Peyer's patch (tissue), 4 donors: ENCODE data around the gene RBPJ. TPM values are rescaled to one million over a fixed set of nuclear protein-coding genes. Genes with fewer than 3 reads are reported as not detected.

Source experiments
- DNase-seq, 3 donors: peaks; one replicate each; pipeline ENCODE4 v3.0.0-alpha.2; 2017 to 2019
- H3K27ac ChIP-seq, 4 donors: fragments of 200-600 bp; sonication (generic); one replicate each; pipeline ENCODE4 v1.5.1; 2016 to 2019
- H3K27me3 ChIP-seq, 2 donors: fragments of 200-600 bp; sonication (generic); one replicate each; pipeline ENCODE4 v1.5.1; 2019
- H3K36me3 ChIP-seq, 3 donors: fragments of 200-600 bp; sonication (generic); one replicate each; pipeline ENCODE4 v1.5.1; 2016 to 2019
- H3K4me1 ChIP-seq, 4 donors: fragments of 200-600 bp; sonication (generic); one replicate each; pipeline ENCODE4 v1.5.1; 2016 to 2019
- H3K4me3 ChIP-seq, 4 donors: fragments of 200-600 bp; sonication (generic); 1 replicate in 3 of 4; 2 replicates in 1 of 4; pipeline ENCODE4 v1.5.1; 2016 to 2019; ENCODE audit warnings: mild to moderate bottlenecking in 1 of 4
- H3K9me3 ChIP-seq, 4 donors: fragments of 200-600 bp; sonication (generic); one replicate each; pipeline ENCODE4 v1.5.1; 2016 to 2019; ENCODE audit warnings: mild to moderate bottlenecking in 1 of 4
- POLR2A ChIP-seq, 2 donors: fragments of 450-650 bp; IDR thresholded peaks; one replicate each; pipeline ENCODE4 v1.5.1; 2017; ENCODE audit warnings: antibody characterized with exemption in 2 of 2, mild to moderate bottlenecking in 2 of 2, moderate library complexity in 2 of 2
- total RNA-seq, 4 donors: library from RNA; depleted of rRNA; stranded (reverse); fragments of >200 nt; gene quantifications; one replicate each; pipeline ENCODE4 v1.1.0, GENCODE V29; 2016
- TF ChIP-seq, protein P1 (sequence below), 6 experiments: fragments of 450-650 bp in 4 of 6; fragments of 200-600 bp in 2 of 6; sonication (generic) in 1 of 6; IDR thresholded peaks; one replicate each; pipeline ENCODE4 v1.5.1; 2017 to 2019; ENCODE audit warnings: antibody characterized with exemption in 6 of 6, mild to moderate bottlenecking in 3 of 6, moderate library complexity in 1 of 6

RBPJ gene
- total RNA-seq, result 100 to 1,000 TPM in 1 of 4 donors, 10 to 100 TPM in 3; 27.6 to 105 (median 42.8) TPM

DNA sequence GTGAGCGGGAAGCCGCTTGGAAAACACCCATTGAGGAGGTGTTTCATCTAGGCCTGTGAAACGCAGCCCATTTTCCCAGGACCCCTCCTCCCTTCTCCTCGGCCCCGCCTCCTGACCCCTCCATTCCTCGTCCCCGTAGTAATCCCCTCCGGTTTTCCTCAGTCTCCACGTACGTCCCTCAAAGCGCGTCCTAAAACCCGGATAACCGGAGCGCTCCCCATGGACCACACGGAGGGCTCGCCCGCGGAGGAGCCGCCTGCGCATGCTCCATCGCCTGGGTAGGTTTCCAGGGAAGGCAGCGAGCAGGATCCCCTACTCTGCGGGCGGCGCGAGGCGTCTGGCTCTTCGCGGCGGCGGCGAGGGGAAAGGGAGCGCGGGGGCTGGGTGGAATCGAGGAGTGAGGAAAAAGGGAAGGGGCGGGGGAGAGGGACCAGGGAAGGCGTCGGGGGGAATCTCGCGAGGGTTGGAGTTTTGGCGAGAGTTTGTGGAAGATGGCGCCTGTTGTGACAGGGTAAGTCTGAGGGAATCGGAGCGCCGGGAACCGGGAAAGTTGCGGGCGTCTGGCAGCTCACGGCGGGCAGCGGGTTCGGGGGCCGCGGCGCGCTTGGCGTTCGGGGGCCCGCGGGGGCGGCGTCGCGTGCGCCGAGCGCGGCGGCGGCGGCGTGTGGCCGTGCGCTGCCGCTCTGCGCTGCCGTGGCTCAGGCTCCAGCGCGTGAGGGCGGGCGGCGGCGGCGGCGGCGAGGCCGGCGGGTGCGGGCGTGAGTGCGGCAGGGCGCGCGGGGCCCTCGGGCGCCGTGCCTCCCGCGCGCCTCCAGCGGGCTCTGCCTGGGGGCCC is at the start of gene RBPJ:
Gene RBPJ (plus strand): TSS at position 477 of the 835 bp plus-strand sequence. CDS start 15 bp downstream, at position 492.
- Histone ChIP-seq H3K27me3 (no peaks in the 10 kb centered on the region), H3K9me3 (peaks cover 0 to 1% (median 0%) of the 10 kb centered on the region in 4 donors), H3K4me1 (peaks cover 0 to 21% (median 3%) of the 10 kb centered on the region in 4 donors), H3K27ac (peak within 1 kb of the TSS; percentile 90 to 98 (median 95)), H3K36me3 (no peaks in the 10 kb centered on the region), H3K4me3 (peak within 1 kb of the TSS; percentile 83 to 93 (median 88))
- peak; percentile 83 to 94 (median 93) for DNase-seq
- TF ChIP-seq POLR2A (IDR thresholded peaks at IDR 0.05), result peak in 1 of 2 donors; percentile 80
- TF ChIP-seq, protein P1, sequence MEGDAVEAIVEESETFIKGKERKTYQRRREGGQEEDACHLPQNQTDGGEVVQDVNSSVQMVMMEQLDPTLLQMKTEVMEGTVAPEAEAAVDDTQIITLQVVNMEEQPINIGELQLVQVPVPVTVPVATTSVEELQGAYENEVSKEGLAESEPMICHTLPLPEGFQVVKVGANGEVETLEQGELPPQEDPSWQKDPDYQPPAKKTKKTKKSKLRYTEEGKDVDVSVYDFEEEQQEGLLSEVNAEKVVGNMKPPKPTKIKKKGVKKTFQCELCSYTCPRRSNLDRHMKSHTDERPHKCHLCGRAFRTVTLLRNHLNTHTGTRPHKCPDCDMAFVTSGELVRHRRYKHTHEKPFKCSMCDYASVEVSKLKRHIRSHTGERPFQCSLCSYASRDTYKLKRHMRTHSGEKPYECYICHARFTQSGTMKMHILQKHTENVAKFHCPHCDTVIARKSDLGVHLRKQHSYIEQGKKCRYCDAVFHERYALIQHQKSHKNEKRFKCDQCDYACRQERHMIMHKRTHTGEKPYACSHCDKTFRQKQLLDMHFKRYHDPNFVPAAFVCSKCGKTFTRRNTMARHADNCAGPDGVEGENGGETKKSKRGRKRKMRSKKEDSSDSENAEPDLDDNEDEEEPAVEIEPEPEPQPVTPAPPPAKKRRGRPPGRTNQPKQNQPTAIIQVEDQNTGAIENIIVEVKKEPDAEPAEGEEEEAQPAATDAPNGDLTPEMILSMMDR (IDR thresholded peaks at IDR 0.05), result peak in 1 of 6 experiments; percentile 3

GRCh38 chr4:26271703-26272102 is 49.1 kb upstream of the RBPJ start:
- no peaks in the 10 kb centered on the region for H3K27me3 ChIP-seq
- TF ChIP-seq, protein P1 (IDR thresholded peaks at IDR 0.05), result no peak
- no peak for TF ChIP-seq POLR2A (IDR thresholded peaks at IDR 0.05)

DNA sequence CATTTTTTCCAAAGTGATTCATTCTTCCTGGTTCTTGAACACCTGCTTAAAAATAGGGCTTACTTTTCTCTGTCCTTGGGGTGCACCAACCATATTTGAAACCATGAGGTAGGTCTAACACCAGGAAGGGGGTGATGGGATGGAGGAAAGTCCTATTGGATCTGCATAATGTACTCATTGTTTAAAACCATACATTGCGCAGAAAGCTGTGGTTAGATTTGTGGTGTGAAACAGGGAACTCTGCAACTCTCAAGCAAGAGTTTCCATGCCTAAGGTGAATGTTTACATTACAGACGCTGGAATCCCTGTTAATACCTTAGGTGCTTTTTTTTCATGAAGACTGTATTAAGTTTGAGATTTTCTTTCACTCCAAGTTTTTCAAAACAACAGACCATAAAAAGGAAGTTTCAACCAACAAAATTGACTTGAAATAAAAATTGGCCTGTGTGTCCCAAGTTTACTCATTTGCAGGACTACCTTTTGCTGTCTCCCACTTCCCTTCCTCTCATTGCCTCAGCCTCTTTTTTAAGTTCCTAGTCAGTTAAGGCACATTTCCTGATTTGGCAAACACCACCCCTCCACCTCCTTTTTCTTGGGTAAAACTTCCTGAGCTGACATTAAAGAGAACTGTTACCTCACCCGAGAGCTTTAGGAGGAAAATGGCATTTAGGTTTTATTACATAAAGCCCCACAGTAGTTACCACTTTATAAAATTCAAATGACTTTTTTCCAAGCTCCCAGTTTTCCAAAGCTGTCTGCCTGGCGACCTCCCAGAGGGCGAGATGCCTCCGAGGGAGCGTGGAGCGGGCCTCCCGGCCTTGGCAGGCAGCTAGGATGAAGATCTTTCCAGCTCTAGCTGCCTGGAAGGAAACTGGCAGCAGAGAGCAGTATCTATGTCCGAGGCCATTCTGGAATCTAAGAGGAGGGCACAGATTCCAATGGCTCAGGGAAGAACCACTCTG is 47.9 kb upstream of the RBPJ start:
- TF ChIP-seq, protein P1 (IDR thresholded peaks at IDR 0.05), result no peak
- DNase-seq, result no peak
- Histone ChIP-seq H3K36me3 (no peaks in the 10 kb centered on the region), H3K4me3 (no peak overlapping the region), H3K27ac (no peak overlapping the region), H3K27me3 (no peaks in the 10 kb centered on the region), H3K4me1 (no peaks in the 10 kb centered on the region), H3K9me3 (no peaks in the 10 kb centered on the region)

More at GRCh38 chr4:26271703-26272102, 49.1 kb upstream of the RBPJ start:
- no peak for DNase-seq
- Histone ChIP-seq H3K9me3 (no peaks in the 10 kb centered on the region), H3K36me3 (no peaks in the 10 kb centered on the region), H3K27ac (no peak overlapping the region), H3K4me1 (no peaks in the 10 kb centered on the region), H3K4me3 (no peak overlapping the region)

DNA sequence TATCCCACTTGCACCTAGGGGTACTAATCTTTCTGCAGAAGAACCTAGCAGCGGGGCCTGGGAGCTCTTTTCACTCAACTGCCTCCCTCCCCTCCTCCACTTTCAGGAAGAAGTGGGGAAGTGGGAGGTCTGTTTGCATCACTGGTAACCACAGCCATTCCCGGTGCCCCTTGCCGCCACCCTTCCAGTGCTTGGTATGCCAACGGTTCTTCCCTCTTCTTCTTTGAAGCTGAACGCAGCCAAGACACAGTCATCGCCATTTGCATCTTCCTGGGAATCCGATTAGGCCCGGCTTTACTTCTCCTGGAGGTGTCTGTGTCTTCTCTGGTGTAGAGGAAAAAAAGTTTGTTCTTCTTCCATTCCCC is 47.2 kb upstream of the RBPJ start:
- Histone ChIP-seq H3K27me3 (no peaks in the 10 kb centered on the region), H3K9me3 (no peaks in the 10 kb centered on the region), H3K27ac (no peak overlapping the region), H3K36me3 (no peaks in the 10 kb centered on the region), H3K4me1 (no peaks in the 10 kb centered on the region), H3K4me3 (no peak overlapping the region)
- no peak for DNase-seq
- TF ChIP-seq POLR2A (IDR thresholded peaks at IDR 0.05), result no peak
- TF ChIP-seq, protein P1 (IDR thresholded peaks at IDR 0.05), result no peak

DNA sequence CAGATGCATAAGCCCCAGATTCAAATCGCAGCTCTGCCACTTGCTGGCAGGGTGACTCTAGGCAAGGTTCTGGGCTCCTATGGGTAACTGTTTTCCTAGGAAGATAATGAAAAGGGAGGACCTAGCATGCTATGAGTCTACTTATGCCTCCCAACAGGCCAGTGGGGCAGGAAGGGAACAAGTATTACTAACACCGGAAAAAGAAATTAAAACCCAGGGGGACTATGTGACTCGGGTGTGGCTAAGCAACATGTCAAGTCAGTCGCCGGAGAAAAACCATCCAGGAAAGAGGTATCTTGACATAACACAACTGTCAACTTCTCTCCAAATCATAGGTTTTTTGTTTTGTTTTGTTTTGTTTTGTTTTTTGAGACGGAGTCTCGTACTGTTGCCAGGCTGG is 45.5 kb upstream of the RBPJ start:
- no peak overlapping the region for H3K27ac ChIP-seq
- H3K36me3 ChIP-seq, result no peaks in the 10 kb centered on the region
- DNase-seq, result no peak
- TF ChIP-seq, protein P1 (IDR thresholded peaks at IDR 0.05), result no peak
- no peak for TF ChIP-seq POLR2A (IDR thresholded peaks at IDR 0.05)
- H3K9me3 ChIP-seq, result no peaks in the 10 kb centered on the region
- no peaks in the 10 kb centered on the region for H3K4me1 ChIP-seq
- H3K27me3 ChIP-seq, result no peaks in the 10 kb centered on the region
- no peak overlapping the region for H3K4me3 ChIP-seq
